ENCODE results near the gene SPINK4. TPM values are rescaled to one million over a fixed set of nuclear protein-coding genes. Genes with fewer than 3 reads are reported as not detected.
A peak's percentile ranks its signal among the peaks of the same experiment; 100 is the strongest.

The SPINK4 gene
- total RNA-seq, 1 donor from 2014 or later = not detected

DNA sequence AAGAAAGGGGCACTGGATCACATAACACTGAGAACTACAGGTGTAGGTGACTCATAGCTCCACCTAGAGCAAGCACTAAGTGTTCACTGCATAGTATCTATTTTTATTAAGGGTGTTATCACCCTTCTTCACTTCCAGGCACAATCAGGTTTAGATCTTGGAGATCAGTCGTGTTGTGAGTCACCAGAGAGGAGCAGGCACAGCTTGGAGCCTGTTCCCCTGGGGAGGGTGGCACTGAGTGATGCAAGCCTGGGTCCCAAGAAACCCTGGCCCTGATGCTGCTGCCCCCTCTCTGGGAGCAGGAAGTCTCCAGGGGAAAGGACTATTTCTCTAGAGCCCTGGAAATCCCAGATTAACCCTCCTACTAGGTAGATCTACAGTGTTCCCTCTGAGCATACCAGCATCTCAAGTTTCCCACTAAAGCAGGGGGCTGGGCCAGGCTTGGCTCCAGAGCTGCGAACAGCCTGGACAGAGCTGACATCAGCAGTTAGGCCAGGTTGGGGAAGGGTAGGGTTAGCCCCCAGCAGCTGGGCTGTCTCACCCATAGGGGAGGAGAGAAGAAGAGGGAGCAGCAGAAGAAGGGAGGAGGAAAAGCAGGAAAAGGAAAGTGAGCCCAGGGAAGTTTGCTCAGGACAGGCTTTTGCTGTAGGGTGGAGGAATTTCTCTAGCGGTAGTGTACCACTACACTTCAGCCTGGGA is 28.1 kb upstream of the SPINK4 start:
- TF ChIP-seq, protein P1, sequence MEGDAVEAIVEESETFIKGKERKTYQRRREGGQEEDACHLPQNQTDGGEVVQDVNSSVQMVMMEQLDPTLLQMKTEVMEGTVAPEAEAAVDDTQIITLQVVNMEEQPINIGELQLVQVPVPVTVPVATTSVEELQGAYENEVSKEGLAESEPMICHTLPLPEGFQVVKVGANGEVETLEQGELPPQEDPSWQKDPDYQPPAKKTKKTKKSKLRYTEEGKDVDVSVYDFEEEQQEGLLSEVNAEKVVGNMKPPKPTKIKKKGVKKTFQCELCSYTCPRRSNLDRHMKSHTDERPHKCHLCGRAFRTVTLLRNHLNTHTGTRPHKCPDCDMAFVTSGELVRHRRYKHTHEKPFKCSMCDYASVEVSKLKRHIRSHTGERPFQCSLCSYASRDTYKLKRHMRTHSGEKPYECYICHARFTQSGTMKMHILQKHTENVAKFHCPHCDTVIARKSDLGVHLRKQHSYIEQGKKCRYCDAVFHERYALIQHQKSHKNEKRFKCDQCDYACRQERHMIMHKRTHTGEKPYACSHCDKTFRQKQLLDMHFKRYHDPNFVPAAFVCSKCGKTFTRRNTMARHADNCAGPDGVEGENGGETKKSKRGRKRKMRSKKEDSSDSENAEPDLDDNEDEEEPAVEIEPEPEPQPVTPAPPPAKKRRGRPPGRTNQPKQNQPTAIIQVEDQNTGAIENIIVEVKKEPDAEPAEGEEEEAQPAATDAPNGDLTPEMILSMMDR (IDR thresholded peaks at IDR 0.05; ENCODE audit: insufficient read depth, low read length, severe bottlenecking) = peak; percentile 8
- no peaks in the 10 kb centered on the region for H3K27me3 ChIP-seq (ENCODE audit: control insufficient read depth, insufficient read depth, low read length)
- no peak for FAIRE-seq
- no peak overlapping the region for H3K4me3 ChIP-seq (ENCODE audit: low read depth, low read length)
- H3K36me3 ChIP-seq (ENCODE audit: control insufficient read depth, insufficient read depth, low read length) = no peaks in the 10 kb centered on the region
- peak; percentile 81 for DNase-seq (ENCODE audit: low read depth)

DNA sequence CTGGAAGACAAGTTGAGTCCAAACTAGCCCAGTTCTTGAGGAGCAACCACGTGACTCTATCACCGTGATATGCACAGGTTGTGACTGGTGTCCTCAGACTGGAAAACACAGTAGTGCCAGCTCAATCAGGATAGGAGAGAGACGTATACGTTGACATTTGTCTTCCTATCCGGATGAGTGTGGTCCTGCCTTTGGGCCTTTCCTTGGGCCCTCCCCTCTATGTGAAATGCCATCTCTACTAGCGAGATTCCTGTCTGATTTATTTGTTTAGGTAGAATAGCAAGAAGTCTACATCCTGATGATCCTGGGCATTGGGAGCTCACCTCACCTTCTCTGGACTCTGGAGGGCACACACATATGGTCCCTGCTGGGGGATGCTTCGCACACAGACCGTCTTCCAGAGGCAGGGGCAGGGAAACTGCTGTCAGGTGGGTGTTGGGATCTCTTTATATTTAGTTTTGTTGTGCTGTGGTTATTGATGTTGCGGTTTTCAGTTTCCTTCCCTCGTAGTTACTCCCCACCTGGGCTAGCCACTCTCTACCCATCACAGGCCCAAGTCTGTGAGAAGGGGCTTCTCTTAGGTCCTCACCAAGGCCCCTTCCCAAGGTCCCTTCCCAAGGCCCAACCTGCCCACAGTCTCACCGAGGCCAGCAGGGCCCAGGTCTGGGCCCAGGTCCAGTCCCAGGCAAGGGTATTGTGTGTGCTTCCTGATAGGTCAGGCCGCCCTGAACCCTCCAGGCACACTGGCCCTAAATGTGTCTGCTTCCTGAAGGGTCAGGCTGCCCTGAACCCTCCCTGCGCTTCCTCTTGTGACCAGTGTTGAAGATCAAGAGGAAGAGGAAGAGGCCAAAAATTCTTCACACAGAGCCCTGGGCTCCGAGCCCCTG is 19.0 kb upstream of the SPINK4 start:
- TF ChIP-seq, protein P1 (IDR thresholded peaks at IDR 0.05; ENCODE audit: insufficient read depth, low read length, severe bottlenecking) = no peak

DNA sequence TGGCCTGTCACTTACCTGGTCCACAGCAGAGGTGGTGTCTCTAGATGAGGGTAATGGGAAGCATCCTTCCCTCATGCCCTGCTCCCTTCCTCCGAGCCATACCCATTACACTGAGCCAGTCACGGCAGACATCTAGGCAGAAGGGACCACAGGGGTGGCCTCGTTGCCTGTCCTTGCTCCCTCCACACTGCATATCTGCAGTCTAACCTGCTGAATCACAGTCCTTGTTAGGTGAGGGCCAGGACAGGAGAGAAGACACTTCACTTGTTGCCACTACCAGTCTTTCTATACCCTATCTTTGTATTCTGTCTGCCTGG is 18.4 kb upstream of the SPINK4 start:
- no peaks in the 10 kb centered on the region for H3K27me3 ChIP-seq (ENCODE audit: control insufficient read depth, insufficient read depth, low read length)
- no peak overlapping the region for H3K4me3 ChIP-seq (ENCODE audit: low read depth, low read length)
- TF ChIP-seq, protein P1 (IDR thresholded peaks at IDR 0.05; ENCODE audit: insufficient read depth, low read length, severe bottlenecking) = no peak
- no peaks in the 10 kb centered on the region for H3K36me3 ChIP-seq (ENCODE audit: control insufficient read depth, insufficient read depth, low read length)
- FAIRE-seq = no peak
- no peak for DNase-seq (ENCODE audit: low read depth)

More for the DNA sequence above, 19.0 kb upstream of the SPINK4 start:
- Histone ChIP-seq H3K36me3 (ENCODE audit: control insufficient read depth, insufficient read depth, low read length) (no peaks in the 10 kb centered on the region), H3K4me3 (ENCODE audit: low read depth, low read length) (no peak overlapping the region), H3K27me3 (ENCODE audit: control insufficient read depth, insufficient read depth, low read length) (no peaks in the 10 kb centered on the region)
- FAIRE-seq (no peak), DNase-seq (ENCODE audit: low read depth) (no peak)

DNA sequence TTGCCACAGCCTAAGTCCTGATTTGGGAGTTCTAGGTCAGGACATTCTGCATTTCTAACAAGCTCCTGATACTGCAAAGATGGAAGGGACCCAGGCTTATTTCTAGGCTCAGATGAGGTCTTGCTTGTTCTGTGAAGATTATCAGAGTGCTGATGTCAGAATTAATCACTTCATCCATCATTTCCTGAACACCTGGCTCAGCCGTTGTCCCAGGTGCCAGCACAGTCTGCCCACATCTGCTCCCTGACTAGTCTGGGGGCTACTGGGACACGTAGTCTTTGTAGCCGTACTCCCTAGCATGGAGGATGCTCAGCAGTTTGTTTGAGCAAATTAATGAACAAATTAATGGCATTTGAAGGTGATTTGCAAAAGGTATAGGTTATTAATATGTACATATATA is 17.9 kb upstream of the SPINK4 start:
- no peaks in the 10 kb centered on the region for H3K36me3 ChIP-seq (ENCODE audit: control insufficient read depth, insufficient read depth, low read length)
- no peak overlapping the region for H3K4me3 ChIP-seq (ENCODE audit: low read depth, low read length)
- TF ChIP-seq, protein P1 (IDR thresholded peaks at IDR 0.05; ENCODE audit: insufficient read depth, low read length, severe bottlenecking) = no peak
- FAIRE-seq (no peak), DNase-seq (ENCODE audit: low read depth) (peak; percentile 94)
- no peaks in the 10 kb centered on the region for H3K27me3 ChIP-seq (ENCODE audit: control insufficient read depth, insufficient read depth, low read length)

- TF ChIP-seq, protein P1 (IDR thresholded peaks at IDR 0.05; ENCODE audit: insufficient read depth, low read length, severe bottlenecking) = no peak
- H3K27me3 ChIP-seq (ENCODE audit: control insufficient read depth, insufficient read depth, low read length) = no peaks in the 10 kb centered on the region
- no peaks in the 10 kb centered on the region for H3K36me3 ChIP-seq (ENCODE audit: control insufficient read depth, insufficient read depth, low read length)
- no peak for FAIRE-seq
- no peak overlapping the region for H3K4me3 ChIP-seq (ENCODE audit: low read depth, low read length)
- no peak for DNase-seq (ENCODE audit: low read depth)
Measured at GRCh38 chr9:33223696-33224095, 16.3 kb upstream of the SPINK4 start.
